ENCODE data around the gene PTGER1.

Gene PTGER1

GRCh38 chr19:14450168-14450874 lies 24.8 kb downstream of the PTGER1 start:
- DNase-seq, result peak; percentile 86 to 87
- no peak for TF ChIP-seq POLR2A (IDR thresholded peaks at IDR 0.05; ENCODE audit: low read length)
- no peak for TF ChIP-seq GATA1 (IDR thresholded peaks at IDR 0.05; ENCODE audit: low read depth, low read length)

- DNase-seq, result no peak
- TF ChIP-seq POLR2A (IDR thresholded peaks at IDR 0.05; ENCODE audit: low read length), result no peak
- no peak for TF ChIP-seq GATA1 (IDR thresholded peaks at IDR 0.05; ENCODE audit: low read depth, low read length)
Measured at GRCh38 chr19:14449321-14449720, 25.8 kb downstream of the PTGER1 start.

- no peak for DNase-seq
- TF ChIP-seq POLR2A (IDR thresholded peaks at IDR 0.05; ENCODE audit: low read length), result no peak
- no peak for TF ChIP-seq GATA1 (IDR thresholded peaks at IDR 0.05; ENCODE audit: low read depth, low read length)
Measured at GRCh38 chr19:14446336-14447036, 28.7 kb downstream of the PTGER1 start.

GRCh38 chr19:14443632-14444216 lies 31.4 kb downstream of the PTGER1 start:
- TF ChIP-seq POLR2A (IDR thresholded peaks at IDR 0.05; ENCODE audit: low read length), result no peak
- no peak for TF ChIP-seq GATA1 (IDR thresholded peaks at IDR 0.05; ENCODE audit: low read depth, low read length)
- DNase-seq, result no peak

GRCh38 chr19:14442891-14443631 lies 32.1 kb downstream of the PTGER1 start:
- no peak for TF ChIP-seq POLR2A (IDR thresholded peaks at IDR 0.05; ENCODE audit: low read length)
- no peak for TF ChIP-seq GATA1 (IDR thresholded peaks at IDR 0.05; ENCODE audit: low read depth, low read length)
- DNase-seq, result no peak

- DNase-seq, result no peak
- no peak for TF ChIP-seq POLR2A (IDR thresholded peaks at IDR 0.05; ENCODE audit: low read length)
- no peak for TF ChIP-seq GATA1 (IDR thresholded peaks at IDR 0.05; ENCODE audit: low read depth, low read length)
Measured at GRCh38 chr19:14441041-14441938, 33.9 kb downstream of the PTGER1 start.

GRCh38 chr19:14440049-14440448 lies 35.1 kb downstream of the PTGER1 start:
- TF ChIP-seq POLR2A (IDR thresholded peaks at IDR 0.05; ENCODE audit: low read length) (peak; percentile 31), GATA1 (IDR thresholded peaks at IDR 0.05; ENCODE audit: low read depth, low read length) (no peak)
- DNase-seq, result peak; percentile 68

GRCh38 chr19:14439014-14439413 lies 36.1 kb downstream of the PTGER1 start:
- DNase-seq, result no peak
- TF ChIP-seq GATA1 (IDR thresholded peaks at IDR 0.05; ENCODE audit: low read depth, low read length) (no peak), POLR2A (IDR thresholded peaks at IDR 0.05; ENCODE audit: low read length) (no peak)

GRCh38 chr19:14437578-14438140 lies 37.5 kb downstream of the PTGER1 start:
- no peak for DNase-seq
- TF ChIP-seq GATA1 (IDR thresholded peaks at IDR 0.05; ENCODE audit: low read depth, low read length), result no peak
- no peak for TF ChIP-seq POLR2A (IDR thresholded peaks at IDR 0.05; ENCODE audit: low read length)

GRCh38 chr19:14435320-14436050 lies 39.7 kb downstream of the PTGER1 start:
- no peak for DNase-seq
- TF ChIP-seq POLR2A (IDR thresholded peaks at IDR 0.05; ENCODE audit: low read length), result no peak

GRCh38 chr19:14434543-14435319 lies 40.4 kb downstream of the PTGER1 start:
- DNase-seq, result peak; percentile 28 to 51
- TF ChIP-seq GATA1 (IDR thresholded peaks at IDR 0.05; ENCODE audit: low read depth, low read length) (no peak), POLR2A (IDR thresholded peaks at IDR 0.05; ENCODE audit: low read length) (no peak)
